GM13977 (cell line): ENCODE results near the gene FFAR4.
A peak's percentile ranks its signal among the peaks of the same experiment; 100 is the strongest.

Experiments
- DNase-seq: peaks from one replicate; pipeline ENCODE4 v3.0.0; 2012; ENCODE audit warnings: low spot score
- CTCF ChIP-seq: IDR thresholded peaks from 2 replicates; pipeline ENCODE4 v1.5.1; 2012; ENCODE audit warnings: mild to moderate bottlenecking, control low read depth; ENCODE audit not compliant: insufficient read depth; ENCODE audit errors: extremely low read depth, missing control alignments
- in situ Hi-C: fragments of 300-500 bp; cut with MboI; formaldehyde crosslinking; loops from one replicate; pipeline ENCODE4 v1.12.0; 2022; ENCODE audit warnings: low sequenced_read_pairs, low pct_unique_long_range_greater_than_20kb, mixed read lengths, inconsistent platforms; ENCODE audit not compliant: unreplicated experiment

Gene FFAR4

GRCh38 chr10:93547522-93547921, 18.9 kb upstream of the FFAR4 start:
- no peak for TF ChIP-seq CTCF
- in situ Hi-C loops, result no loop called here
- no peak for DNase-seq

GRCh38 chr10:93548376-93549071, 17.9 kb upstream of the FFAR4 start:
- no peak for DNase-seq
- no peak for TF ChIP-seq CTCF
- in situ Hi-C loops, result no loop called here

DNA sequence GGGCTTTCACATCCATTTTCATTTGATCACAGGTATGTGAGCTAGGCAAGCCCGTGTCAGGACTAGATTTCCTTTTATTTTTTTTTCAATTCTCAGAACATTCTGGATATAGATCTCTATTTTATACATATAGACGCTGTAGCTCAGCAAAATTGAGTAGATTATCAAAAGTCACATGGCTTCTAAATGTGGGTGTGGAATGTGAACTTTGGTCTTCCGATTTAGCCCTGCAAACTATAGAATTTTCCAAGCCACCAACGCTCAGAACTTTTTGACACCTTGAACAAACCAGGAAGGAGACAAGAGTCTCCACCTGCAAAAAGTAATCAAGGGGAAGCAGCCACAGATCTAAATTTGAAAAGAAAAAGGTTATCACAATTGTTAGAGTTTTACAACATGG, 15.9 kb upstream of the FFAR4 start:
- DNase-seq, result no peak
- in situ Hi-C loops, result loop anchor here (25.0 kb wide), 1 partner anchor 262 kb away; no protein-coding TSS in a partner anchor
- no peak for TF ChIP-seq CTCF

DNA sequence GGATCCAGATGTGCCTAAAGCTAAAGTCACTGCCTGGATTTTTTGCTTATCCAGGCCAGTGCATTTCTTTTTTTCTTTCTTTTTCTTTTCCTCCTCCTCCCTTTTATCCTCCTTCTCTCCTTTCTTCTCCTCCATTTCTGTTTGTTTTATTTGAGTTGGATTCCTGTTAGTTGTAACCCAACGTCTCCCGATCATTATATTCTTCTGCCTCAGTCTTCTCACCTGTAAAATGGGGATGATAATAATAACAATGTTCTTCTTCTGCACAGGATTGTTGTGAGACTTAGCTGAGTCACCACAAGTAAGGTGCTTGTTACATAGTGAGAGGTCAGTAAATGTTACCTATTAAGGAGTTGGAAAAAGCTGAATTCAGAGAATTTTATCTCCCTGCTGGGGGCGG, 13.7 kb upstream of the FFAR4 start:
- no peak for TF ChIP-seq CTCF
- in situ Hi-C loops, result loop anchor here (25.0 kb wide), 1 partner anchor 260 kb away; no protein-coding TSS in a partner anchor
- DNase-seq, result no peak

GRCh38 chr10:93553482-93554315, 12.8 kb upstream of the FFAR4 start:
- in situ Hi-C loops, result loop anchor here (25.0 kb wide), 1 partner anchor 259 kb away; no protein-coding TSS in a partner anchor
- no peak for TF ChIP-seq CTCF
- DNase-seq, result no peak

DNA sequence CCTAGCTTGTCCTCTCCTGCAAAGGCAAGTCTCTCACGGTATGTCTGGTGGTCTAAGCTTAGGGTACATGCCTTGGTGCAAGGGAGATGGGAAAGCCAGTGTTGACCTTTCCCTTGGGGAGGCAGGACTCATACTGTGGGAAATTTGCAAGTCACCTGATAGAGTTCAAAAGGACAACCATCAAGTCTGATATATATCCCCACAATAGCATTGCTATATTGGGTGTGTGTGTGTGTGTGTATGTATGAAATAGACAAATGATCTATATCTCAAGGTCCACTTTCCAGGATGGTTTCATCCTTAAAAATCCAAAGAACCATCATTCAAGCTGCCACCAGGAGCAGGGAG, 12.2 kb upstream of the FFAR4 start:
- in situ Hi-C loops, result loop anchor here (25.0 kb wide), 1 partner anchor 258 kb away; no protein-coding TSS in a partner anchor
- no peak for DNase-seq
- peak; percentile 1 for TF ChIP-seq CTCF
